Endometrial microvascular endothelial cells (primary cell): Measurements from ENCODE around the gene CDT1. TPM values are rescaled to one million over a fixed set of nuclear protein-coding genes. Genes with fewer than 3 reads are reported as not detected.

Experiments used
- in situ Hi-C: cut with HindIII; loops from 2 replicates; pipeline ENCODE4 v1.10.0; 2017; ENCODE audit warnings: low sequenced_read_pairs, low pct_unique_long_range_greater_than_20kb; ENCODE audit errors: inconsistent ontology term
- total RNA-seq: library from RNA; depleted of rRNA; stranded (reverse); fragments of >200 nt; gene quantifications from one replicate; pipeline ENCODE4 v1.2.3, GENCODE V29; 2015; ENCODE audit errors: inconsistent ontology term

CDT1 gene
- 21.5 TPM for total RNA-seq

- in situ Hi-C loops = no loop called here
Observed at GRCh38 chr16:88803264-88803987, at the start of gene CDT1. CDT1 (plus strand) TSS chr16:88803789; CDS start chr16:88803832, 43 bp downstream.

GRCh38 chr16:88754109-88754911 is 49.3 kb upstream of the CDT1 start:
- in situ Hi-C loops = no loop called here

- in situ Hi-C loops = no loop called here
Observed at GRCh38 chr16:88754912-88755744, 48.5 kb upstream of the CDT1 start.

- in situ Hi-C loops = no loop called here
Observed at GRCh38 chr16:88755745-88756443, 47.7 kb upstream of the CDT1 start.

GRCh38 chr16:88758227-88758943 is 45.2 kb upstream of the CDT1 start:
- in situ Hi-C loops = no loop called here

- in situ Hi-C loops = no loop called here
Observed at GRCh38 chr16:88758944-88759244, 44.7 kb upstream of the CDT1 start.

- in situ Hi-C loops = no loop called here
Observed at GRCh38 chr16:88759245-88759975, 44.2 kb upstream of the CDT1 start.

- in situ Hi-C loops = no loop called here
Observed at GRCh38 chr16:88759976-88760350, 43.6 kb upstream of the CDT1 start.

- in situ Hi-C loops = no loop called here
Observed at GRCh38 chr16:88760424-88761142, 43.0 kb upstream of the CDT1 start.

- in situ Hi-C loops = no loop called here
Observed at GRCh38 chr16:88761143-88761534, 42.5 kb upstream of the CDT1 start.

- in situ Hi-C loops = no loop called here
Observed at GRCh38 chr16:88761830-88762229, 41.8 kb upstream of the CDT1 start.

GRCh38 chr16:88762258-88762870 is 41.2 kb upstream of the CDT1 start:
- in situ Hi-C loops = no loop called here

- in situ Hi-C loops = no loop called here
Observed at GRCh38 chr16:88762941-88763340, 40.6 kb upstream of the CDT1 start.

- in situ Hi-C loops = no loop called here
Observed at GRCh38 chr16:88763502-88764053, 40.0 kb upstream of the CDT1 start.

- in situ Hi-C loops = no loop called here
Observed at GRCh38 chr16:88764080-88764479, 39.5 kb upstream of the CDT1 start.

GRCh38 chr16:88764913-88765349 is 38.7 kb upstream of the CDT1 start:
- in situ Hi-C loops = no loop called here

GRCh38 chr16:88766975-88767374 is 36.6 kb upstream of the CDT1 start:
- in situ Hi-C loops = no loop called here
